Mucosa of rectum (tissue), 2 donors: Measurements from ENCODE around the gene FITM1.
A peak's percentile ranks its signal among the peaks of the same experiment; 100 is the strongest.

Source experiments
- H3K27ac ChIP-seq, 2 donors: one replicate each; pipeline ENCODE4 v1.7.0; 2013; ENCODE audit warnings: inconsistent platforms in 2 of 2, low read depth in 2 of 2, low read length in 2 of 2
- H3K27me3 ChIP-seq, 2 donors: one replicate each; pipeline ENCODE4 v1.7.0; 2013; ENCODE audit warnings: low read length in 2 of 2; ENCODE audit not compliant: control insufficient read depth in 2 of 2, insufficient read depth in 2 of 2
- H3K36me3 ChIP-seq, 2 donors: one replicate each; pipeline ENCODE4 v1.7.0; 2013; ENCODE audit warnings: low read length in 2 of 2; ENCODE audit not compliant: control insufficient read depth in 2 of 2, insufficient read depth in 2 of 2
- H3K4me1 ChIP-seq, 2 donors: one replicate each; pipeline ENCODE4 v1.7.0; 2013; ENCODE audit warnings: low read length in 2 of 2, mild to moderate bottlenecking in 1 of 2; ENCODE audit not compliant: control insufficient read depth in 2 of 2, insufficient read depth in 2 of 2
- H3K4me3 ChIP-seq, 2 donors: one replicate each; pipeline ENCODE4 v1.7.0; 2013; ENCODE audit warnings: low read length in 2 of 2
- H3K9ac ChIP-seq, 2 donors: one replicate each; pipeline ENCODE4 v1.7.0; 2013; ENCODE audit warnings: low read length in 2 of 2, low read depth in 1 of 2, mild to moderate bottlenecking in 1 of 2
- H3K9me3 ChIP-seq, 2 donors: one replicate each; pipeline ENCODE4 v1.7.0; 2013; ENCODE audit warnings: low read length in 2 of 2; ENCODE audit not compliant: control insufficient read depth in 2 of 2
- donor health status: healthy.
- donor health status: Normal muscosa, but diverticular disease.

The FITM1 gene, protein sequence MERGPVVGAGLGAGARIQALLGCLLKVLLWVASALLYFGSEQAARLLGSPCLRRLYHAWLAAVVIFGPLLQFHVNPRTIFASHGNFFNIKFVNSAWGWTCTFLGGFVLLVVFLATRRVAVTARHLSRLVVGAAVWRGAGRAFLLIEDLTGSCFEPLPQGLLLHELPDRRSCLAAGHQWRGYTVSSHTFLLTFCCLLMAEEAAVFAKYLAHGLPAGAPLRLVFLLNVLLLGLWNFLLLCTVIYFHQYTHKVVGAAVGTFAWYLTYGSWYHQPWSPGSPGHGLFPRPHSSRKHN

DNA sequence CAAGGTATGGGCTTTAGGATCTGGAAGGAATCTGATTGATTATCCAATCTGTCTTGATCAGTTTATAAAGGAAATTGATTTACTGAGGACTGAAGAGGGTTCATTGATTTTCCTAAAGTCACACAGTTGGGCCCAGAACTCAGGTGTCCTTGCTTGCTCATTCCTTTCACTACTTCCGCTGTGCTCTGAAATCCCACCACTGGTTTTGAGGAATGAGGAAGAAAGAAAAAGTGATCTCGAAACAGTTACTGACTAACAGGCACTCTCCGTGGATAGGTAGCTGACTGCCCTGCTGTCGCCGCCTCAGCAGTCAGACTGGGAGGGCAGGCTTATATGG is at the start of gene FITM1:
TSS of gene FITM1 (plus strand) at position 280 of the 337 bp plus-strand sequence. CDS start 905 bp downstream, outside the sequence.
- Histone ChIP-seq H3K9me3 (no peaks in the 10 kb centered on the region), H3K4me3 (no peak within 1 kb of the TSS), H3K9ac (no peak within 1 kb of the TSS), H3K27ac (no peak within 1 kb of the TSS), H3K36me3 (no peaks in the 10 kb centered on the region), H3K27me3 (no peaks in the 10 kb centered on the region), H3K4me1 (peaks cover 2 to 3% of the 10 kb centered on the region in 2 donors)

DNA sequence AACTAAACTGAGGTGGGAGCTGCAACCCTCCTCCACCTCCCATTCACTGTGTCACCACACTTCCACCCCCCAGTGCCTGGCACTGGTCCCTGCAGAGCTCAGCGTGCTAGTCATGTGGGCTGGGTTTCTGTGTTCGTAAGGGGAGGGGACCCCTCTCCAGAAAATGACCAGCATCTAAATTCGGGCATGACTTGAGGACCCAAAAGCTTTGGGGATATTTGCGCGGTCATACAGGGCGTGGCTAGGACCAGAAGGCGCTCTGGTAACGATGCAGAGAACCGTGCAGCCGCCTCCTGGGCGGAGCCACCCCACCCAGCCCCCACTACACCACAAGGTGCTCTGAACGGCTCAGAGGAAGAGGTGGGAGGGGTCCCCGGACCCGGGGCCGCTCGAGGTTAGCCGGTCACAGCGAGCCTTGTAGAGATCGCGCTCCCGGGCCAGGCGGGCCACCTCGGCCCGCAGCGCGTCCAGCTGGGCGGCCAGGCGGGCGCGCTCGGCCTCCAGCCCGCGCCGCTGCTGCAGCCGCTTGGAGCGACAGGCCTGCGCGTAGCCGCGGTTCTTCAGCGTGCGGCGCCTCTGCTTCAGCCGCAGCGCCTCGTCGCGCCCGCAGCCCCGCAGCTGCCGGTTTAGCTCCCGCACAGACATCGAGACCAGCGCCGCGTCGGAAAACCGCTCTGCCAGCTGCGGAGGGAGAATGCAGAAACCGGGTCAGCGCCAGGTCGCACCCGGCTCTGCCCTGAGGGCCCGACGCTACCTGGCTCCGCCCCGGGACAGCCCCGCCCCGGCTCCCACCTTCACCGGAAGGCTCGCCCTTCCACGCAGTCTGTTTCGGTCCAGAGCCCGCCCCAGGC is 49.3 kb upstream of the FITM1 start:
- no peaks in the 10 kb centered on the region for H3K36me3 ChIP-seq
- peak overlapping the region; percentile 61 to 75 for H3K4me3 ChIP-seq
- H3K9ac ChIP-seq, result peak overlapping the region; percentile 49 to 77
- H3K27ac ChIP-seq, result peak overlapping the region; percentile 61 to 81
- H3K9me3 ChIP-seq, result no peaks in the 10 kb centered on the region
- peaks cover 0 to 3% of the 10 kb centered on the region in 2 donors for H3K27me3 ChIP-seq
- peaks cover 8 to 11% of the 10 kb centered on the region in 2 donors for H3K4me1 ChIP-seq

DNA sequence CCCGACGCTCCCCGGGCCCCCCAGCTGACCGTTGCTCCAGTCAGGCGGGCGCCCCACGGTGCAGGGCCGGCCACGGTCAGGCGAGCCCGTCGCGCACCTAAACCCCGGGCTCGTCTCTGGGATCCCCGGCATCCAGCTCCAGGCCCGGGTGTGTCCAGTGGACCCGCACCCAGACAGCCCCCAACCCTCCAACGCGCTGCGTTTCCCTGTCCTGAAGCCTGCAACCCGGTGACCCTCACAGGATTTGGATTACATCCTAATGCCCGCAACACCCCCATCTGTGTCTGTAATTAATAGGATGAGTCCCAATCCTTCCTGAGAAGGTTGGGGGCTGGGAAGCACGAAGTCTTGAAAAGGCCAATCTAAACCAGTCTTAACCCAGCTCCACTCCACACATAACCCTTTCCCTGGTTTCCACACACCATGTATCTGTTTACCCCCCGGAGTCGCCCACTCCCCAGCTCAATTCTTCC is 48.7 kb upstream of the FITM1 start:
- Histone ChIP-seq H3K9ac (peak overlapping the region in 1 of 2 donors; percentile 77), H3K27ac (peak overlapping the region; percentile 61 to 81), H3K36me3 (no peaks in the 10 kb centered on the region), H3K27me3 (peaks cover 0 to 3% of the 10 kb centered on the region in 2 donors), H3K9me3 (no peaks in the 10 kb centered on the region), H3K4me1 (peaks cover 8 to 11% of the 10 kb centered on the region in 2 donors), H3K4me3 (peak overlapping the region; percentile 61 to 75)

DNA sequence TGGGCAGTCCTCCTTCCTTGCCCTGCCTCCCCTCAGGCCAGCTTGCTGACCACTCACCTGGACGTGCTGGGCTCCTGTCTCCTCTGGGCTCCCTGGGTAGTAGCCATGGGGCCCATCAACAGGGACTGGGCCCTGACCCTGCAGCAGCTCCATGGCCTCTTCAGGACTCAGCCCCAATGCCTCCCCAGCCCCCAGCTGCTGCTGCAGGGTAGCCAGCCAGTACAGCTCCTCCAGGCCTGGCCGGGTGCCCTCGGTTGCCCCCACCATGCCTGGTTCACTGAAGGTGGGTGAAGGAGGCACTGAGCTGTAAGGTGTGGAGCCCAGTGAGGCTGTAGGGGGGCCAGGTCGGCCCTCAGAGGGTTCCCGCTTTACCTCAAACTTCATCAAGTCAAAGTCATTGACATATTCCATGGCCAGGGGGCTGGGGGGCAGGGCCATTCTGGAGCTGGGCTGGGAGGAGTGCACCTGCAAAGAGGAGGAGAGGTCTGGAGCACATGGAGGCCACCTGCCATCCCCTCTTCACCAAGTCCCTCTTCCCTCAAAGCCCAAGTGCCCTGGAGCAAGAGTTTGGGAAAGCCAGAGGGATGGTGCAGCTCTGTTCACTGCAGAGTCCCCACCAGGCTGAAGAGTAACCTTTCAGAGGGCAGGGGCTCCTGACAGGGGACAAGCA is 47.9 kb upstream of the FITM1 start:
- peaks cover 0 to 3% of the 10 kb centered on the region in 2 donors for H3K27me3 ChIP-seq
- H3K9me3 ChIP-seq, result no peaks in the 10 kb centered on the region
- H3K27ac ChIP-seq, result no peak overlapping the region
- H3K36me3 ChIP-seq, result no peaks in the 10 kb centered on the region
- H3K4me3 ChIP-seq, result no peak overlapping the region
- peaks cover 8 to 11% of the 10 kb centered on the region in 2 donors for H3K4me1 ChIP-seq
- no peak overlapping the region for H3K9ac ChIP-seq

DNA sequence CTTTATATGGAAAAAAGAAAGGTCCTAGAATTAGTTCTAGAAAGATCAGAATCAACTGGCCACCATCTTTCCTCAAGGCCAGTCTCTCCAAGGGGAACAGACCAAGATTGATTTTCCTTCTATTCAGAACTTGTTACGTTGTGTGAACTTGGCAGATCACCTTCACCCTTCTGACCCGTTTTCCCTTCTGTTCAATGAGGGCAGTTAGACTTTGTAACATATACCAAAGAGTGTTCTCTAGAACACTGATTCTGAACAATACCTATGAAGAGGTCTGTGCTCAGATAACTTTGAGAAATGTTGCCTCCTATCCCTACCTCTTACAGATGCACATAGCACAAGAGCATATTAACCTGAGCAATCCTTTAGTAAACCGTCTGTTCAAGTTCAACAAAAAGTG is 47.0 kb upstream of the FITM1 start:
- Histone ChIP-seq H3K27me3 (peaks cover 0 to 3% of the 10 kb centered on the region in 2 donors), H3K9me3 (no peaks in the 10 kb centered on the region), H3K27ac (no peak overlapping the region), H3K4me1 (peaks cover 8 to 11% of the 10 kb centered on the region in 2 donors), H3K9ac (no peak overlapping the region), H3K36me3 (no peaks in the 10 kb centered on the region), H3K4me3 (no peak overlapping the region)

DNA sequence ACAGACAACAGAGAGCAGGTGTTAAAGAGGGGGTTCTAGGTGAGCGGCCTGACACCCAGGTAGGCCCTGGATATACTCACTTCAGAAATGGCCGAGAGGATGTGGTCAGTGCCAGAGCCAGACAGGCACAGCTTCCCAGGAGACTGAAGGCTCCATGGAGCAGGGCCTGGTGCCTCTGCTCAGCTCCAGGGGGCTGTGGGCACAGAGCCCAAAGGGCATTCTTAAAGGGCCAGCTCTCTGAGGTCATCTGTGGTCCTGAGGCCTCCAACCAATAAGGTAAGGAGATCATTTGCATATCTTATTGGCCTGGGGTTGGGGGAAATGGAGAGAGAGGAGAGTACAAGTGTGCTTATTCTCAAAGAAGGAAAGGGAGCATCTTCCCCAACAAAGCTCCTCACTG is 46.0 kb upstream of the FITM1 start:
- no peak overlapping the region for H3K4me3 ChIP-seq
- H3K27ac ChIP-seq, result no peak overlapping the region
- no peaks in the 10 kb centered on the region for H3K27me3 ChIP-seq
- no peak overlapping the region for H3K9ac ChIP-seq
- H3K9me3 ChIP-seq, result no peaks in the 10 kb centered on the region
- no peaks in the 10 kb centered on the region for H3K36me3 ChIP-seq
- peaks cover 8 to 11% of the 10 kb centered on the region in 2 donors for H3K4me1 ChIP-seq

DNA sequence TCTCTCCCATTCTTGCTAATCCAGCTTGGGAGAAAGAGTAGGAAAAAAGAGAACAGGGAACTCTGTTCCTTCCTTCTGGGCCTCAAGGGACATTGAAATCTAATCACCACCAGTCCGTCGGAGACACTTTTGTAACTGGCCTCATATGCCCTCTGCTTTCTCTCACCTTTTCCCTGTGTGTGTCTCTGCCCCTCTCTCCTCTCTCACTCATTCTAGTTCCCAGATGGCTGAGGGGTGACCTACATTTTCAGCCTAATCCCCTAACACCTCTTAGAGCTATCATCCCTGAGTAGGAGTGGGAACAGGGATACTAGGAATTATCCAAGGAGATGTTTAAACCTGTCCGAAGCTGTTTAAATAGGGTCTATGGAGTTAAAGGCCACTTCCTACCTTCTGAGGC is 45.2 kb upstream of the FITM1 start:
- Histone ChIP-seq H3K27me3 (no peaks in the 10 kb centered on the region), H3K27ac (no peak overlapping the region), H3K36me3 (no peaks in the 10 kb centered on the region), H3K4me3 (no peak overlapping the region), H3K4me1 (peaks cover 8 to 11% of the 10 kb centered on the region in 2 donors), H3K9me3 (no peaks in the 10 kb centered on the region), H3K9ac (no peak overlapping the region)

DNA sequence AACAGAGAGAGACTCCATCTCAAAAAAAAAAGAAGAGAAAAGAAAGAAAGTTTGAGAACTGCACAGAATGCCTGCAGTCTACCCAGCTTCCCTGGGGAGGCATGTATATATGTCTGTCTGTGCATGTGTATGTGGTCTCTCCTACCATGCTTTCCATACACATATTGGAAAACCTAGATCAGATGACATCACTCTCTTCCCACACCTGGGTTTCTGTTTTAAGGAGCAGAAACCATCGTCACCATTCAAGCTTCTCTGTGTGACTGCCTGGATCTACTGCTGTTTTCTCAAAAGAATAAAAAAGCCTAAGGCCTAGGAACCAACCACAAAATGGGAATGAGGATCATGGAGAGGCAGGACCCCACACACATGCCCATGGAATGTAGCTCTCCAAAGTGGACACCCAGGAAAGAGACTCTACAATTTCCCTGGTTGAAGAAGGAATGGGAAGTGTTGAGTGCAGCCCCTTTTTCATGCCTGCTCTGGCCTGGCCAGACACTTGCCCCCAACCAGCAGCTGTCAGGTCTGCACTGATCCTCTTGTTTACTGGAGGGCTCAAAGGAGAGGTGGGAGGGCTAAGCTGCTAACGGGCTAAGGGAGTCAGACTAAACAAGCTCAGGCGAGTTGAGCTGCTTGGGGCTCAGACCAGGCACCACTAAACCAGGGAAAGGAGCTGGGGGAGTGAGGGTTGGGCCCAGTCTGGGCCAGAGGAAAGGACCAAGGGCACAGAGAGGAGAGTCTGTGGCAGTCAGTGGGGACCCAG is 44.1 kb upstream of the FITM1 start:
- H3K27ac ChIP-seq, result no peak overlapping the region
- H3K9me3 ChIP-seq, result no peaks in the 10 kb centered on the region
- no peaks in the 10 kb centered on the region for H3K36me3 ChIP-seq
- no peak overlapping the region for H3K9ac ChIP-seq
- H3K27me3 ChIP-seq, result no peaks in the 10 kb centered on the region
- H3K4me3 ChIP-seq, result no peak overlapping the region
- H3K4me1 ChIP-seq, result peaks cover 0 to 4% of the 10 kb centered on the region in 2 donors

DNA sequence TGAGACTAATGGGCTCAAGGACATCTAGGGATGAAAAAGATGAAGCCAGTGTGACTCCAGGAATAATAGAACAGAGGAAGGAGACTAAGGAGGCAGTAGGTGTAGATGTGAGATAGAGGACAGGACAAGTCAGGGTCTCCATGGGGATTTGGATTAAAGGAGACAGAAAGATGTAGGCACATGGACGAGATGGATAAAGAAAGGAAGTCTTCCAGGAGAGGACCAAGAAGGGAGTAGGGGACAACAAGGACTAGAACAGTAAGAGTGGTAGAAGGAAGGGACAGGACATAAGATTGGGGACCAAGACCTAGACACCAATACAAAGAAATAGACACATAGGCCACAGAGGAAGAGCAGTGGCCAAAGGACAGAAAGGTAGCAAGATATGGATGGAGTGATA is 43.5 kb upstream of the FITM1 start:
- Histone ChIP-seq H3K4me3 (no peak overlapping the region), H3K36me3 (no peaks in the 10 kb centered on the region), H3K9me3 (no peaks in the 10 kb centered on the region), H3K27me3 (no peaks in the 10 kb centered on the region), H3K27ac (no peak overlapping the region), H3K9ac (no peak overlapping the region), H3K4me1 (peaks cover 0 to 4% of the 10 kb centered on the region in 2 donors)
